COLO668 (cell line): ENCODE data around the gene STK33.

Experiments used
- DNase-seq: peaks from one replicate; lab custom pipeline; 2025; ENCODE audit not compliant: unreplicated experiment; lab: John Stamatoyannopoulos, UW

STK33 gene

GRCh38 chr11:8593935-8594909 lies at the start of gene STK33:
STK33 (minus strand) TSS chr11:8594228; CDS start chr11:8474905, 119,323 bp downstream.
- DNase-seq = peak; percentile 92

- no peak for DNase-seq
These were observed 48.3 kb upstream of the STK33 start for GRCh38 chr11:8642196-8642841.

- no peak for DNase-seq
These were observed 47.3 kb upstream of the STK33 start for GRCh38 chr11:8641332-8641731.

- no peak for DNase-seq
These were observed 46.4 kb upstream of the STK33 start for GRCh38 chr11:8640267-8640906.

GRCh38 chr11:8639655-8640054 lies 45.6 kb upstream of the STK33 start:
- no peak for DNase-seq

GRCh38 chr11:8638300-8638699 lies 44.3 kb upstream of the STK33 start:
- no peak for DNase-seq

- DNase-seq = no peak
These were observed 42.1 kb upstream of the STK33 start for GRCh38 chr11:8636127-8636526.

GRCh38 chr11:8634498-8634897 lies 40.5 kb upstream of the STK33 start:
- DNase-seq = no peak

GRCh38 chr11:8631395-8632118 lies 37.5 kb upstream of the STK33 start:
- no peak for DNase-seq

- no peak for DNase-seq
These were observed 30.7 kb upstream of the STK33 start for GRCh38 chr11:8624698-8625097.

- DNase-seq = no peak
These were observed 27.1 kb upstream of the STK33 start for GRCh38 chr11:8621147-8621546.

GRCh38 chr11:8617063-8617462 lies 23.0 kb upstream of the STK33 start:
- DNase-seq = no peak

GRCh38 chr11:8615291-8616032 lies 21.4 kb upstream of the STK33 start:
- no peak for DNase-seq

GRCh38 chr11:8614497-8614896 lies 20.5 kb upstream of the STK33 start:
- DNase-seq = no peak

- no peak for DNase-seq
These were observed 19.0 kb upstream of the STK33 start for GRCh38 chr11:8613036-8613435.

- DNase-seq = no peak
These were observed 18.5 kb upstream of the STK33 start for GRCh38 chr11:8612522-8612921.

GRCh38 chr11:8610532-8611116 lies 16.6 kb upstream of the STK33 start:
- DNase-seq = no peak

GRCh38 chr11:8608652-8609051 lies 14.6 kb upstream of the STK33 start:
- DNase-seq = no peak

- no peak for DNase-seq
These were observed 12.0 kb upstream of the STK33 start for GRCh38 chr11:8605971-8606563.
